Activated T-helper 1 cell treated with anti-CD3 and anti-CD28 coated beads, Interleukin-12 subunit alpha, Interleukin-12 subunit beta, Interleukin-2, Interleukin-4 antibody, amounts not matched to agents 30 ng/mL and 10 ng/mL and 1 ng/mL, durations not matched to agents 14 hours and 24 hours and 36 hours (primary cell): ENCODE results near the gene TSGA10IP. TPM values are rescaled to one million over a fixed set of nuclear protein-coding genes. Genes with fewer than 3 reads are reported as not detected.
A peak's percentile ranks its signal among the peaks of the same experiment; 100 is the strongest.

ENCODE experiments used
- DNase-seq: peaks from one replicate; pipeline ENCODE4 v3.0.0; 2021; ENCODE audit warnings: low spot score
- H3K27ac Mint-ChIP-seq: one replicate; pipeline ENCODE4 v1.8.0; 2021; ENCODE audit warnings: mild to moderate bottlenecking, mixed read lengths
- H3K27me3 Mint-ChIP-seq: one replicate; pipeline ENCODE4 v1.8.0; 2022; ENCODE audit warnings: mild to moderate bottlenecking, moderate library complexity, mixed read lengths; ENCODE audit not compliant: insufficient read depth
- H3K36me3 Mint-ChIP-seq: one replicate; pipeline ENCODE4 v1.8.0; 2021; ENCODE audit warnings: low read depth, mixed read lengths
- H3K4me1 Mint-ChIP-seq: one replicate; pipeline ENCODE4 v1.8.0; 2021; ENCODE audit warnings: low read depth, mixed read lengths
- H3K4me3 Mint-ChIP-seq: one replicate; pipeline ENCODE4 v1.8.0; 2021; ENCODE audit warnings: mild to moderate bottlenecking, moderate library complexity, mixed read lengths
- H3K9me3 Mint-ChIP-seq: one replicate; pipeline ENCODE4 v1.8.0; 2021; ENCODE audit warnings: mixed read lengths
- intact Hi-C: fragments of 100-400 bp; cut with micrococcal nuclease; formaldehyde crosslinking; loops from one replicate; pipeline ENCODE4 v1.15.1; 2024
- total RNA-seq: library from RNA; stranded (reverse); gene quantifications from 2 replicates; pipeline ENCODE4 v1.2.3, GENCODE V29; 2022

Gene TSGA10IP
- total RNA-seq, result not detected in 2 replicates

DNA sequence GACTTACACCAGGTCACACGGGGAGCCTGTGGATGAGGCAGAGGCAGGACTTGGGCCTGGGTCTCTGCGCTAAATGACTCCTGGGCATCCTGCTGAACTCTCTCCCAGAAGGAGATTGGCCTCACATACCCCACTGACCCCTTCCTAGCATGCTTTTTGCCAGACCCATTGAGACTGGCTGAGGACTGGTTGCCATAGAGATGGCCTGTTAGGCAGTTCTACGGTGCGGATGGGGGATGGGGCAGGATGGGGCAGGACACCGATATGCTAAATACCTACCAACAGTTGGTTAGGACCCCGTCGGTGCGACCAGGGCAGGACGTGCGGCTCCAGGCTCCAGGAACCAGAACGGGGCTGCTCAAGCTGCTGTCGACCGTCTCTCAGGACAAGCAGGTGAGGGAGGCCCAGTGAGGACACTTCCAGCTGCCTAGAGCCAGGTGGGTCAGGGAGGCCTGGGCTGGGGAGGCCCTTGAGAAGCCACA lies at the start of gene TSGA10IP:
TSS of gene TSGA10IP (plus strand) at position 51 of the 482 bp plus-strand sequence. CDS start at position 247, 196 bp downstream.
- H3K36me3 Mint-ChIP-seq, result no peaks in the 10 kb centered on the region
- H3K27me3 Mint-ChIP-seq, result peaks cover 5% of the 10 kb centered on the region
- no peak within 1 kb of the TSS for H3K4me3 Mint-ChIP-seq
- no peak within 1 kb of the TSS for H3K27ac Mint-ChIP-seq
- no peak for DNase-seq
- H3K4me1 Mint-ChIP-seq, result peaks cover 4% of the 10 kb centered on the region
- no peaks in the 10 kb centered on the region for H3K9me3 Mint-ChIP-seq
- intact Hi-C loops, result no loop called here

- Mint-ChIP-seq H3K27me3 (no peaks in the 10 kb centered on the region), H3K27ac (peak overlapping the region; percentile 40), H3K4me1 (peaks cover 44% of the 10 kb centered on the region), H3K4me3 (peak overlapping the region; percentile 71), H3K36me3 (peaks cover 34% of the 10 kb centered on the region), H3K9me3 (no peaks in the 10 kb centered on the region)
- intact Hi-C loops, result no loop called here
- no peak for DNase-seq
These were observed 49.7 kb upstream of the TSGA10IP start for GRCh38 chr11:65895482-65895981.

GRCh38 chr11:65896034-65896999 lies 49.0 kb upstream of the TSGA10IP start:
- H3K27me3 Mint-ChIP-seq, result no peaks in the 10 kb centered on the region
- H3K4me1 Mint-ChIP-seq, result peaks cover 44% of the 10 kb centered on the region
- H3K27ac Mint-ChIP-seq, result peak overlapping the region; percentile 43
- intact Hi-C loops, result no loop called here
- no peaks in the 10 kb centered on the region for H3K9me3 Mint-ChIP-seq
- DNase-seq, result no peak
- H3K36me3 Mint-ChIP-seq, result peaks cover 34% of the 10 kb centered on the region
- no peak overlapping the region for H3K4me3 Mint-ChIP-seq

- H3K27me3 Mint-ChIP-seq, result no peaks in the 10 kb centered on the region
- H3K9me3 Mint-ChIP-seq, result no peaks in the 10 kb centered on the region
- peaks cover 31% of the 10 kb centered on the region for H3K36me3 Mint-ChIP-seq
- H3K4me1 Mint-ChIP-seq, result peaks cover 45% of the 10 kb centered on the region
- no peak for DNase-seq
- peak overlapping the region; percentile 67 for H3K4me3 Mint-ChIP-seq
- no peak overlapping the region for H3K27ac Mint-ChIP-seq
- intact Hi-C loops, result no loop called here
These were observed 48.2 kb upstream of the TSGA10IP start for GRCh38 chr11:65897020-65897471.

- H3K27me3 Mint-ChIP-seq, result peaks cover 4% of the 10 kb centered on the region
- H3K4me3 Mint-ChIP-seq, result peak overlapping the region; percentile 84
- H3K27ac Mint-ChIP-seq, result peak overlapping the region; percentile 82
- H3K36me3 Mint-ChIP-seq, result peaks cover 23% of the 10 kb centered on the region
- H3K9me3 Mint-ChIP-seq, result no peaks in the 10 kb centered on the region
- no peak for DNase-seq
- intact Hi-C loops, result no loop called here
- peaks cover 33% of the 10 kb centered on the region for H3K4me1 Mint-ChIP-seq
These were observed 46.5 kb upstream of the TSGA10IP start for GRCh38 chr11:65898656-65899355.

DNA sequence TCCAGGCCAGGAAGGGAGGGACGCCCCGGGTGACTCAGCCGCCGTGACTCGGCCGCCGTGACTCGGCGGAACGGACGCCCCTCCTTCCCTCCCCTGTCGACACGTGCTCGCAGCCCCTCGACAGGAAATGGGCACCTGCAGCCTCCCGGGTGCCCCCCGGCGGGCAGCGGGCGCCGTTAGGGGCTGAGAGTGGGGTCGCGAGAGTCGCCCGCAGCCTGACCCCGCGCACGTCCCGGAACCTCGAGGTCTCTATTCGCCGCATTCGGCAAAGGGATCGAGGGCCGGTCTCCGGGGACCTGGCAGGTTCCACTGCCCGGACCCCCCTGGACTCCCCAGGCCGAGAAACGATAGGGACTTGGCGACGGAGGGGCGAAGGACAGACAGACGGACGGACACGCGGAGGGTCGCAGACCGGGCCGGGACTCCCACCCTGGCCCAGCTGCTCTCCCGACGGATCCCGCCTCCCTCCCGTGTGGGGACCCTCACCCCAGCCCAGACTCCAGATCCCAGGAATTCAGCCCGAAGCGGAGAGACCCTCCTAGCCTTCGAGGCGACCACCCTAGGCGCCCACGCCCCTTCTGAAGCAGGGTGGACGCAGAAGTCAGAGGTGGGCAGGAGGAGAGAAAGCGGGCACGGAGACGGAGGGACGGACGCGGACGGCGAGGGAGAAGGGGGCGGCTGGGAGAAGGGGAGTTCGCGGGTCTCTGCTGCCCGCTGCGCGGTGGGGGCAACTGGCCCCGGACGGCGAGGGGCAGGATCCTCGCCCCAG lies 45.7 kb upstream of the TSGA10IP start:
- intact Hi-C loops, result loop anchor here (1.0 to 2.0 kb wide), 6 partner anchors 9 to 103 kb away; partner anchors contain the start of genes BANF1, C11orf68, CCDC85B and CFL1
- Mint-ChIP-seq H3K36me3 (peaks cover 20% of the 10 kb centered on the region), H3K9me3 (no peaks in the 10 kb centered on the region), H3K4me3 (peak overlapping the region; percentile 82), H3K27me3 (peaks cover 8% of the 10 kb centered on the region), H3K4me1 (peaks cover 26% of the 10 kb centered on the region), H3K27ac (peak overlapping the region; percentile 58)
- DNase-seq, result peak; percentile 57

DNA sequence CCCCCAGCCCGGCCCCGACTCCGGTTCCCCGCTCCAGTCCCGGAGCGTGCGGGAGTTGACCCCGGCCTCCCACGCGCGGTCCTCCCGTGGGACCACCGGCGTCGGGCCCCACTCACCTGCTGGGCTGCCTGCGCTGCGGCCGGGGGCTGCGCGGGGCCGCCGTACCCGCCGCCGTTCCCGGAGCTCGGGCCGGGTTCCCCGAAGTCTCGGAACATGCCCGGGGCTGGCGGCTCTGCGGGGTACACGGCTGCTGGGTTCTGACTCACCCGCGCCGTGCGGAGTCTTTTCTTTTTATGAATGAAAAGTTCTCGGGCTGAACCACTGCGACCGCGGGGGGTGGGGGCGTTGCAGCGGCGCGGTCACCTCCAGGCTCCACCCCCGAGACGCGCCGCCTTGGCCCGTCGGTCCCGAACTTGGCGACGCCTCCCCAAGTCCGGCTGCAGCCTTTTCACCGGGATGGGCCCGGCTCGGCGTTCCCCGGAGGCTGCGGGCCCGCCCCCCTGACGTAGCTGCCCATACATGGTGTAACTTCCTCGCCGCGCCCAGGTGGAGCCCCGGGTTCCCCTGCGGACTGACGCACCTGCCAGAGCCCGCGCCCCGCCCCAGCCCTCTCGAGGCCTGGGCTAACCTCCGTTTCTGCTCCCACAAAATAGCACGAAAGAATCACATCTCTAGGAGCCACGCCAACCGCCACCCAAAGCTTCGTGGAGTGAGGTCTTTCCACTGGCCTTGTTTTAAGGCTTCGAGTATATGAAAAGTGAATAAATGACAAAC lies 45.0 kb upstream of the TSGA10IP start, which contains the start of gene FOSL1:
TSS of gene FOSL1 (minus strand) at position 264 of the 774 bp plus-strand sequence. CDS start at position 215, 49 bp downstream.
- Mint-ChIP-seq H3K27me3 (peaks cover 9% of the 10 kb centered on the region), H3K4me3 (peak within 1 kb of the TSS; percentile 82), H3K9me3 (no peaks in the 10 kb centered on the region), H3K4me1 (peaks cover 23% of the 10 kb centered on the region), H3K27ac (peak within 1 kb of the TSS; percentile 67), H3K36me3 (peaks cover 17% of the 10 kb centered on the region)
- intact Hi-C loops, result loop anchor here (1.0 to 2.0 kb wide), 6 partner anchors 10 to 102 kb away; partner anchors contain the start of genes BANF1, C11orf68, CCDC85B and CFL1
- DNase-seq, result peak; percentile 89

DNA sequence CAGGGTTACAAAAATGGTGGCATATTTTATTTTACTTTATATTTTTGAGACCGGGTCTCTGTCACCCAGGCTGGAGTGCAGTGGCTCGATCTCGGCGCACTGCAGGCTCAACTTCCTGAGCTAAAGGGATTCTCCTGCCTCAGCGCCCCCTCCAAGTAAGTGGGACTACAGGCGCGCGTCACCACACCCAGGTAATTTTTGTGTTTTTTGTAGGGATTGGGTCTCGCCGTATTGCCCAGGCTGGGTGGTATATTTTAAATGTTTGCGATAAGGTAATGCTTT lies 44.4 kb upstream of the TSGA10IP start:
- peaks cover 11% of the 10 kb centered on the region for H3K27me3 Mint-ChIP-seq
- DNase-seq, result no peak
- peaks cover 18% of the 10 kb centered on the region for H3K4me1 Mint-ChIP-seq
- no peaks in the 10 kb centered on the region for H3K9me3 Mint-ChIP-seq
- intact Hi-C loops, result loop anchor here (1.0 to 2.0 kb wide), 6 partner anchors 11 to 101 kb away; partner anchors contain the start of genes BANF1, C11orf68, CCDC85B and CFL1
- peak overlapping the region; percentile 67 for H3K27ac Mint-ChIP-seq
- peaks cover 13% of the 10 kb centered on the region for H3K36me3 Mint-ChIP-seq
- peak overlapping the region; percentile 68 for H3K4me3 Mint-ChIP-seq

DNA sequence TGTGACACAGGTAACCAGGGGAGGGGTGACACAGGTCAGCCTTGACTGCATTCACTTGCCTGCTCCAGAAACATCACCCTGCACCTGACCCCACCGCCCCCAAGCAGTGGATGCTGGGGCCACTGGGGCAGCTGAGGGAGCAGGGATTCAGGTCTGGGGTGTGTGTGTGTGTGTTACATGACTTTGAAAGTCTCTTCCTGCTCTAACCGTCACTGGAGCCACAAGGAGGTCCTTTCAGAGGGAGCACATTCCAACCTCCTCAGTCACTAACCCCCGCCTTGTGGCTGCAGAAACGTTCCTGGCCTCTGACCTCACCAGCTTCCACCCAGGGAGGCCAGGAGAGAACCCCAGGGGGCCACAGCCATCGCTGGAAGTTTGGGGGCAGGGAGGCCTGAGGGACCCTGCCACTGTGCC lies 42.2 kb upstream of the TSGA10IP start:
- no peak overlapping the region for H3K4me3 Mint-ChIP-seq
- H3K27me3 Mint-ChIP-seq, result peaks cover 22% of the 10 kb centered on the region
- no peak for DNase-seq
- H3K4me1 Mint-ChIP-seq, result peaks cover 6% of the 10 kb centered on the region
- H3K27ac Mint-ChIP-seq, result no peak overlapping the region
- intact Hi-C loops, result no loop called here
- no peaks in the 10 kb centered on the region for H3K9me3 Mint-ChIP-seq
- no peaks in the 10 kb centered on the region for H3K36me3 Mint-ChIP-seq

DNA sequence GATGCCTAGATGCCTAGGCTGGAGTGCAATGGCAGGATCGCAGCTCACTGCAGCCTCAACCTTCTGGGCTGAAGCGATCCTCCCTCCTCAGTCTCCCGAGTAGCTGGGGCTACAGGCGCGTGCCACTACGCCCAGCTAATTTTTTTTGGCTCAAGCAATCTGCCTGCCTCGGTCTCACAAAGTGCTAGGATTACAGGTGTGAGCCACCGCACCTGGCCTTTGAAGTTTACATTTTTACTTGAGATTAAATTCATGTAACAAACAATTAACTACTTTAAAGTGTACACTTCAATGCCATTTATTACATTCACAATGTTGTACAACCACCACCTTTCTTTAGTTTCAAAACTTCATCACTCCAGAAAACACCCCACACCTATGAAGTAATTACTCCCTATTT lies 41.6 kb upstream of the TSGA10IP start:
- Mint-ChIP-seq H3K27me3 (peaks cover 22% of the 10 kb centered on the region), H3K27ac (no peak overlapping the region), H3K4me1 (peaks cover 6% of the 10 kb centered on the region), H3K36me3 (no peaks in the 10 kb centered on the region), H3K4me3 (no peak overlapping the region), H3K9me3 (no peaks in the 10 kb centered on the region)
- intact Hi-C loops, result no loop called here
- no peak for DNase-seq

GRCh38 chr11:65906602-65907001 lies 38.7 kb upstream of the TSGA10IP start:
- H3K4me3 Mint-ChIP-seq, result no peak overlapping the region

More at GRCh38 chr11:65906602-65907001, 38.7 kb upstream of the TSGA10IP start:
- intact Hi-C loops, result no loop called here
- no peak overlapping the region for H3K27ac Mint-ChIP-seq
- H3K36me3 Mint-ChIP-seq, result no peaks in the 10 kb centered on the region
- peaks cover 14% of the 10 kb centered on the region for H3K4me1 Mint-ChIP-seq
- DNase-seq, result no peak
- H3K27me3 Mint-ChIP-seq, result peaks cover 25% of the 10 kb centered on the region
- no peaks in the 10 kb centered on the region for H3K9me3 Mint-ChIP-seq
